K562 (cell line): ENCODE data around the gene ARHGEF38.

ENCODE experiments used
- CXXC5 ChIP-seq: fragments of 250-450 bp; sonication (Bioruptor Pico); IDR thresholded peaks from 2 replicates; pipeline ENCODE4 v1.8.0; 2022; ENCODE audit warnings: inconsistent platforms, mild to moderate bottlenecking, moderate library complexity
- ETS2 ChIP-seq: IDR thresholded peaks from 2 replicates; pipeline ENCODE4 v1.6.1; 2016; ENCODE audit warnings: borderline replicate concordance, missing genetic modification characterization, mild to moderate bottlenecking, moderate library complexity, missing compliant biosample characterization; ENCODE audit not compliant: poor library complexity, severe bottlenecking
- POLR2A ChIP-seq: fragments of 450-650 bp; conservative IDR thresholded peaks from 2 replicates; pipeline ENCODE4 v1.6.1; 2016
- POLR2AphosphoS2 ChIP-seq: IDR thresholded peaks from 2 replicates; pipeline ENCODE4 v1.6.1; 2012; ENCODE audit warnings: low read length, improper control_type of control experiment
- SMAD1 ChIP-seq: fragments of 150-350 bp; IDR thresholded peaks from 2 replicates; pipeline ENCODE4 v1.6.1; 2014; ENCODE audit warnings: low read length, low read depth; ENCODE audit not compliant: partially characterized antibody
- SMAD3 ChIP-seq: fragments of 450-650 bp; formaldehyde crosslinking; conservative IDR thresholded peaks from 2 replicates; pipeline ENCODE4 v1.4.0; 2020; ENCODE audit warnings: mild to moderate bottlenecking
- SRF ChIP-seq, 2 experiments: fragments of 250-450, 450-650 bp in 1 of 2; sonication (Bioruptor Pico) in 1 of 2; sonication (generic) in 1 of 2; formaldehyde crosslinking; IDR thresholded peaks; 2 replicates each; pipeline versions ENCODE4 v1.5.0 to v1.5.1; 2020 to 2022; ENCODE audit warnings: mild to moderate bottlenecking in 1 of 2, missing genetic modification reagents in 1 of 2
- YY1 ChIP-seq, 3 experiments: IDR thresholded peaks; 2 replicates each; pipeline ENCODE4 v1.6.1; 2011; ENCODE audit warnings: low read length in 2 of 3, mild to moderate bottlenecking in 2 of 3, moderate library complexity in 2 of 3, borderline replicate concordance in 1 of 3, control low read depth in 1 of 3, low read depth in 1 of 3; ENCODE audit not compliant: insufficient read depth in 3 of 3, insufficient replicate concordance in 2 of 3, control insufficient read depth in 1 of 3, insufficient read length in 1 of 3; ENCODE audit errors: extremely low read depth in 1 of 3
- TF ChIP-seq, protein P1 (sequence below), 2 experiments: fragments of 450-650 bp in 1 of 2; sonication (generic) in 1 of 2; formaldehyde crosslinking in 1 of 2; IDR thresholded peaks; 2 replicates each; pipeline versions ENCODE4 v1.7.1 to v1.9.0; 2016 to 2022; ENCODE audit warnings: inconsistent platforms in 1 of 2, mild to moderate bottlenecking in 1 of 2, missing genetic modification reagents in 1 of 2
- TF ChIP-seq, protein P2 (sequence below), 2 experiments: fragments of 450-650 bp; formaldehyde crosslinking in 1 of 2; IDR thresholded peaks; 2 replicates each; pipeline versions ENCODE4 v1.4.0 to v1.6.1; 2014 to 2020; ENCODE audit warnings: mild to moderate bottlenecking in 2 of 2, borderline replicate concordance in 1 of 2, low read depth in 1 of 2
- TF ChIP-seq, protein P3 (sequence below), 3 experiments: IDR thresholded peaks in 2 of 3; conservative IDR thresholded peaks in 1 of 3; 2 replicates each; pipeline ENCODE4 v1.5.1; 2011 to 2012; ENCODE audit warnings: low read length in 3 of 3, mild to moderate bottlenecking in 3 of 3, control low read depth in 2 of 3, improper control_type of control experiment in 1 of 3, inconsistent platforms in 1 of 3, low read depth in 1 of 3, mixed read lengths in 1 of 3, moderate library complexity in 1 of 3; ENCODE audit not compliant: insufficient read depth in 2 of 3

DNA sequence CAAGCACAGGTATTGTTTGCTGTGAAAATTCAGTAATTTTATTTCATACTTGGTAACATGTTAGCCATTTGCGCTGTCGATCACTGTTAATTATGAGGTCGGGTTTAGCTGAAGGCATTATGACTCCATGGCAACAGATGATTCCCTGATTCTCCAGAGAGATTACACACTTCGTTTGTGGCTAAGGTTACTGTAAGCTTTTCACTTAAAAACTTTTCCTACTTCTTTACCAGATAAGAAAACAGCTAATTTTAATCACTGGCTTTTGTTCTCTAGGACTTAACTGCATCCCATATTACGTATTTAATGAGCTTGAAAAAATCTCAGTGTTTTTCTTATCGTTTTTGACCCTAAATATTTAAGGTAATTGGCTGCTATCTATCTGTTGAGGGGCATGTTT is 158.3 kb downstream of the ARHGEF38 start:
- no peak for TF ChIP-seq POLR2AphosphoS2
- TF ChIP-seq SRF (CRISPR knock-in tag; IDR thresholded peaks at IDR 0.05), result no peak
- TF ChIP-seq POLR2A, result no peak
- no peak for TF ChIP-seq YY1 (IDR thresholded peaks at IDR 0.05; ENCODE audit: borderline replicate concordance in 1 of 3, control insufficient read depth in 1 of 3, extremely low read depth in 1 of 3, insufficient read depth in 3 of 3, insufficient read length in 1 of 3, insufficient replicate concordance in 2 of 3, low read depth in 1 of 3, low read length in 2 of 3)
- TF ChIP-seq, protein P1, sequence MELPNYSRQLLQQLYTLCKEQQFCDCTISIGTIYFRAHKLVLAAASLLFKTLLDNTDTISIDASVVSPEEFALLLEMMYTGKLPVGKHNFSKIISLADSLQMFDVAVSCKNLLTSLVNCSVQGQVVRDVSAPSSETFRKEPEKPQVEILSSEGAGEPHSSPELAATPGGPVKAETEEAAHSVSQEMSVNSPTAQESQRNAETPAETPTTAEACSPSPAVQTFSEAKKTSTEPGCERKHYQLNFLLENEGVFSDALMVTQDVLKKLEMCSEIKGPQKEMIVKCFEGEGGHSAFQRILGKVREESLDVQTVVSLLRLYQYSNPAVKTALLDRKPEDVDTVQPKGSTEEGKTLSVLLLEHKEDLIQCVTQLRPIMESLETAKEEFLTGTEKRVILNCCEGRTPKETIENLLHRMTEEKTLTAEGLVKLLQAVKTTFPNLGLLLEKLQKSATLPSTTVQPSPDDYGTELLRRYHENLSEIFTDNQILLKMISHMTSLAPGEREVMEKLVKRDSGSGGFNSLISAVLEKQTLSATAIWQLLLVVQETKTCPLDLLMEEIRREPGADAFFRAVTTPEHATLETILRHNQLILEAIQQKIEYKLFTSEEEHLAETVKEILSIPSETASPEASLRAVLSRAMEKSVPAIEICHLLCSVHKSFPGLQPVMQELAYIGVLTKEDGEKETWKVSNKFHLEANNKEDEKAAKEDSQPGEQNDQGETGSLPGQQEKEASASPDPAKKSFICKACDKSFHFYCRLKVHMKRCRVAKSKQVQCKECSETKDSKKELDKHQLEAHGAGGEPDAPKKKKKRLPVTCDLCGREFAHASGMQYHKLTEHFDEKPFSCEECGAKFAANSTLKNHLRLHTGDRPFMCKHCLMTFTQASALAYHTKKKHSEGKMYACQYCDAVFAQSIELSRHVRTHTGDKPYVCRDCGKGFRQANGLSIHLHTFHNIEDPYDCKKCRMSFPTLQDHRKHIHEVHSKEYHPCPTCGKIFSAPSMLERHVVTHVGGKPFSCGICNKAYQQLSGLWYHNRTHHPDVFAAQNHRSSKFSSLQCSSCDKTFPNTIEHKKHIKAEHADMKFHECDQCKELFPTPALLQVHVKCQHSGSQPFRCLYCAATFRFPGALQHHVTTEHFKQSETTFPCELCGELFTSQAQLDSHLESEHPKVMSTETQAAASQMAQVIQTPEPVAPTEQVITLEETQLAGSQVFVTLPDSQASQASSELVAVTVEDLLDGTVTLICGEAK (IDR thresholded peaks at IDR 0.05), result no peak
- TF ChIP-seq, protein P1 (CRISPR knock-in tag; IDR thresholded peaks at IDR 0.05), result no peak
- TF ChIP-seq CXXC5 (CRISPR knock-in tag), result no peak
- TF ChIP-seq, protein P2, sequence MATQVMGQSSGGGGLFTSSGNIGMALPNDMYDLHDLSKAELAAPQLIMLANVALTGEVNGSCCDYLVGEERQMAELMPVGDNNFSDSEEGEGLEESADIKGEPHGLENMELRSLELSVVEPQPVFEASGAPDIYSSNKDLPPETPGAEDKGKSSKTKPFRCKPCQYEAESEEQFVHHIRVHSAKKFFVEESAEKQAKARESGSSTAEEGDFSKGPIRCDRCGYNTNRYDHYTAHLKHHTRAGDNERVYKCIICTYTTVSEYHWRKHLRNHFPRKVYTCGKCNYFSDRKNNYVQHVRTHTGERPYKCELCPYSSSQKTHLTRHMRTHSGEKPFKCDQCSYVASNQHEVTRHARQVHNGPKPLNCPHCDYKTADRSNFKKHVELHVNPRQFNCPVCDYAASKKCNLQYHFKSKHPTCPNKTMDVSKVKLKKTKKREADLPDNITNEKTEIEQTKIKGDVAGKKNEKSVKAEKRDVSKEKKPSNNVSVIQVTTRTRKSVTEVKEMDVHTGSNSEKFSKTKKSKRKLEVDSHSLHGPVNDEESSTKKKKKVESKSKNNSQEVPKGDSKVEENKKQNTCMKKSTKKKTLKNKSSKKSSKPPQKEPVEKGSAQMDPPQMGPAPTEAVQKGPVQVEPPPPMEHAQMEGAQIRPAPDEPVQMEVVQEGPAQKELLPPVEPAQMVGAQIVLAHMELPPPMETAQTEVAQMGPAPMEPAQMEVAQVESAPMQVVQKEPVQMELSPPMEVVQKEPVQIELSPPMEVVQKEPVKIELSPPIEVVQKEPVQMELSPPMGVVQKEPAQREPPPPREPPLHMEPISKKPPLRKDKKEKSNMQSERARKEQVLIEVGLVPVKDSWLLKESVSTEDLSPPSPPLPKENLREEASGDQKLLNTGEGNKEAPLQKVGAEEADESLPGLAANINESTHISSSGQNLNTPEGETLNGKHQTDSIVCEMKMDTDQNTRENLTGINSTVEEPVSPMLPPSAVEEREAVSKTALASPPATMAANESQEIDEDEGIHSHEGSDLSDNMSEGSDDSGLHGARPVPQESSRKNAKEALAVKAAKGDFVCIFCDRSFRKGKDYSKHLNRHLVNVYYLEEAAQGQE (IDR thresholded peaks at IDR 0.05; ENCODE audit: borderline replicate concordance), result no peak
- TF ChIP-seq, protein P2 (CRISPR knock-in tag; IDR thresholded peaks at IDR 0.05; ENCODE audit: low read depth), result no peak
- no peak for TF ChIP-seq SMAD3 (CRISPR knock-in tag)
- TF ChIP-seq, protein P3, sequence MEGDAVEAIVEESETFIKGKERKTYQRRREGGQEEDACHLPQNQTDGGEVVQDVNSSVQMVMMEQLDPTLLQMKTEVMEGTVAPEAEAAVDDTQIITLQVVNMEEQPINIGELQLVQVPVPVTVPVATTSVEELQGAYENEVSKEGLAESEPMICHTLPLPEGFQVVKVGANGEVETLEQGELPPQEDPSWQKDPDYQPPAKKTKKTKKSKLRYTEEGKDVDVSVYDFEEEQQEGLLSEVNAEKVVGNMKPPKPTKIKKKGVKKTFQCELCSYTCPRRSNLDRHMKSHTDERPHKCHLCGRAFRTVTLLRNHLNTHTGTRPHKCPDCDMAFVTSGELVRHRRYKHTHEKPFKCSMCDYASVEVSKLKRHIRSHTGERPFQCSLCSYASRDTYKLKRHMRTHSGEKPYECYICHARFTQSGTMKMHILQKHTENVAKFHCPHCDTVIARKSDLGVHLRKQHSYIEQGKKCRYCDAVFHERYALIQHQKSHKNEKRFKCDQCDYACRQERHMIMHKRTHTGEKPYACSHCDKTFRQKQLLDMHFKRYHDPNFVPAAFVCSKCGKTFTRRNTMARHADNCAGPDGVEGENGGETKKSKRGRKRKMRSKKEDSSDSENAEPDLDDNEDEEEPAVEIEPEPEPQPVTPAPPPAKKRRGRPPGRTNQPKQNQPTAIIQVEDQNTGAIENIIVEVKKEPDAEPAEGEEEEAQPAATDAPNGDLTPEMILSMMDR (IDR thresholded peaks at IDR 0.05 in 2 of 3, conservative IDR thresholded peaks at IDR 0.05 in 1 of 3; ENCODE audit: insufficient read depth in 2 of 3, low read depth in 1 of 3, low read length in 3 of 3), result no peak
- no peak for TF ChIP-seq ETS2 (tag)
- no peak for TF ChIP-seq SMAD1
